Lung (tissue), 12 donors: Measurements from ENCODE around the gene MSANTD1. TPM values are rescaled to one million over a fixed set of nuclear protein-coding genes. Genes with fewer than 3 reads are reported as not detected.

ENCODE experiments used
- ATAC-seq: fragments of 200-7000 bp; cut with Tn5 transposase; one replicate; pipeline ENCODE4 v1.9.1; 2020; ENCODE audit warnings: moderate number of reproducible peaks; ENCODE audit not compliant: insufficient read depth, low FRiP score
- DNase-seq, 3 donors: peaks; one replicate each; pipeline ENCODE4 v3.0.0-alpha.2; 2013 to 2017
- H3K27ac ChIP-seq, 2 donors: one replicate each; pipeline ENCODE4 v1.5.1; 2013; ENCODE audit warnings: mild to moderate bottlenecking in 2 of 2, moderate library complexity in 2 of 2, control low read depth in 1 of 2, inconsistent platforms in 1 of 2, low read depth in 1 of 2, low read length in 1 of 2
- H3K27me3 ChIP-seq, 3 donors: one replicate each; pipeline ENCODE4 v1.5.1; 2013; ENCODE audit warnings: low read length in 2 of 3; ENCODE audit not compliant: control insufficient read depth in 3 of 3, insufficient read depth in 3 of 3
- H3K36me3 ChIP-seq, 4 donors: one replicate each; pipeline ENCODE4 v1.5.1; 2013; ENCODE audit warnings: low read length in 4 of 4, mild to moderate bottlenecking in 1 of 4, moderate library complexity in 1 of 4; ENCODE audit not compliant: control insufficient read depth in 4 of 4, insufficient read depth in 4 of 4
- H3K4me1 ChIP-seq, 5 donors: one replicate each; pipeline ENCODE4 v1.5.1; 2013; ENCODE audit warnings: low read length in 5 of 5, mild to moderate bottlenecking in 2 of 5, moderate library complexity in 1 of 5; ENCODE audit not compliant: control insufficient read depth in 5 of 5, insufficient read depth in 5 of 5
- H3K4me3 ChIP-seq: one replicate; pipeline ENCODE4 v1.5.1; 2013; ENCODE audit warnings: mild to moderate bottlenecking, control low read depth, moderate library complexity
- H3K9ac ChIP-seq, 2 donors: one replicate each; pipeline ENCODE4 v1.5.1; 2013; ENCODE audit warnings: low read length in 2 of 2, control low read depth in 1 of 2; ENCODE audit not compliant: insufficient read depth in 1 of 2
- H3K9me3 ChIP-seq, 4 donors: one replicate each; pipeline ENCODE4 v1.5.1; 2013; ENCODE audit warnings: low read length in 3 of 4, mild to moderate bottlenecking in 1 of 4, moderate library complexity in 1 of 4; ENCODE audit not compliant: control insufficient read depth in 4 of 4, insufficient read depth in 3 of 4
- WGBS, 2 donors: extraction: QIAGEN DNeasy Blood & Tissue Kit; methylation state at CpG; one replicate each; pipeline ENCODE4 v1.1.7; 2013; 5-methylcytosine and 5-hydroxymethylcytosine counted together
- polyA plus RNA-seq, 2 donors: library from polyadenylated mRNA; stranded (reverse); fragments of 200-250 nt; gene quantifications; one replicate each; pipeline ENCODE4 v1.2.1, GENCODE V29; 2013
- total RNA-seq, 2 donors: library from RNA; depleted of rRNA in 1 of 2; stranded (reverse); fragments of >200 nt in 1 of 2; gene quantifications; one replicate each; pipeline ENCODE4 v1.2.1, GENCODE V29; 2014 to 2021
- TF ChIP-seq, protein P1 (sequence below): IDR thresholded peaks from 2 replicates; pipeline ENCODE4 v1.5.1; 2012; ENCODE audit warnings: mild to moderate bottlenecking; ENCODE audit errors: control extremely low read depth, extremely low read depth
- donor health status: control.
- donor health status: control.
- donor health status: Bipolar disorder and iron deficiency.
- donor health status: healthy.
- donor health status: DM: yes; HTN: yes; CAD: no.

Gene MSANTD1
- total and polyA plus RNA-seq, 4 donors = 0.35 to 1.4 (median 0.88) TPM

DNA sequence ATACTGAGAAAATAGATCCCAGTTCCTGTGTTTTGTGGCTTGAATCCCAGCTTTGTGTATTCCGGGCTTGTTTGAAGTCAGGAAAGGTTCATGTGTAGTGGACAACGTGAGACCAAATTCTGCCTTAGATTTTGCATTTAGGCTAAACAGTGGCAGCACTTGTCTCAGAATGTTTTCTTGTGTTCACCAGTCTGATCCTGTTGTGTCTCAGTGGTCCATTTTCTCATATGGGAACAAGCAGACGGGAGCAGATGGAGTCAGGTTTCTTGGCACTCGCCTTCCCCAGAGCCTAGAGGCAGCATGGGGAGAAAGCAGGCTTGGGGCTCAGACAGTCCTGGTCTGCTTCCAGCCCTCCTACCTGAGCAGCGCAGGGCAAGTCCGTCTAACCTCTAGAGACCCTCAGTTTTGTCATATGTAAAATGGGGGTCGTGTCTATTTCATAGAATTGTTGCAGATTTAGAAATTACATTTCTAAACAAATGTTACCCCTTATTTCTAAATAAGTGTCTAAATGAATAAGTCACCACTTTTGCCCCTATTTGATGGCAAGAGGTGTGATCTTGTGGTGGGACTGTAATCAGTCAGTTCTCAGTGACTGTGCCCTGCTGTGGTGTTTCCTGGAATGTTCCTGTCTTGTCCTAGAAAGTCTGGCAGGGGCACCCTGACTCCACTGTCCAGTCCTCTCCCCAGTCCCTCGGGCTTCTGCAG, 28.3 kb upstream of the MSANTD1 start:
- TF ChIP-seq, protein P1, sequence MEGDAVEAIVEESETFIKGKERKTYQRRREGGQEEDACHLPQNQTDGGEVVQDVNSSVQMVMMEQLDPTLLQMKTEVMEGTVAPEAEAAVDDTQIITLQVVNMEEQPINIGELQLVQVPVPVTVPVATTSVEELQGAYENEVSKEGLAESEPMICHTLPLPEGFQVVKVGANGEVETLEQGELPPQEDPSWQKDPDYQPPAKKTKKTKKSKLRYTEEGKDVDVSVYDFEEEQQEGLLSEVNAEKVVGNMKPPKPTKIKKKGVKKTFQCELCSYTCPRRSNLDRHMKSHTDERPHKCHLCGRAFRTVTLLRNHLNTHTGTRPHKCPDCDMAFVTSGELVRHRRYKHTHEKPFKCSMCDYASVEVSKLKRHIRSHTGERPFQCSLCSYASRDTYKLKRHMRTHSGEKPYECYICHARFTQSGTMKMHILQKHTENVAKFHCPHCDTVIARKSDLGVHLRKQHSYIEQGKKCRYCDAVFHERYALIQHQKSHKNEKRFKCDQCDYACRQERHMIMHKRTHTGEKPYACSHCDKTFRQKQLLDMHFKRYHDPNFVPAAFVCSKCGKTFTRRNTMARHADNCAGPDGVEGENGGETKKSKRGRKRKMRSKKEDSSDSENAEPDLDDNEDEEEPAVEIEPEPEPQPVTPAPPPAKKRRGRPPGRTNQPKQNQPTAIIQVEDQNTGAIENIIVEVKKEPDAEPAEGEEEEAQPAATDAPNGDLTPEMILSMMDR = no peak
- no peak overlapping the region for H3K27ac ChIP-seq
- H3K4me1 ChIP-seq = peaks cover 0 to 6% (median 0%) of the 10 kb centered on the region in 5 donors
- H3K9ac ChIP-seq = no peak overlapping the region
- H3K4me3 ChIP-seq = no peak overlapping the region
- ATAC-seq (no peak), DNase-seq (no peak)
- H3K9me3 ChIP-seq = no peaks in the 10 kb centered on the region
- H3K36me3 ChIP-seq = peaks cover 18 to 70% (median 62%) of the 10 kb centered on the region in 4 donors
- 86 to 87% methylated on average over 8 of the region's 8 CpGs for WGBS, 2 donors
- H3K27me3 ChIP-seq = no peaks in the 10 kb centered on the region

GRCh38 chr4:3221184-3221494, 27.8 kb upstream of the MSANTD1 start:
- peaks cover 13 to 67% (median 59%) of the 10 kb centered on the region in 4 donors for H3K36me3 ChIP-seq
- no peak for DNase-seq
- H3K9ac ChIP-seq = no peak overlapping the region
- TF ChIP-seq, protein P1 = no peak
- H3K27ac ChIP-seq = no peak overlapping the region
- peaks cover 0 to 6% (median 3%) of the 10 kb centered on the region in 5 donors for H3K4me1 ChIP-seq
- no peak overlapping the region for H3K4me3 ChIP-seq
- 94 to 96% methylated on average over 8 of the region's 8 CpGs for WGBS, 2 donors
- no peak for ATAC-seq
- no peaks in the 10 kb centered on the region for H3K27me3 ChIP-seq
- H3K9me3 ChIP-seq = no peaks in the 10 kb centered on the region

- H3K9me3 ChIP-seq = no peaks in the 10 kb centered on the region
- H3K9ac ChIP-seq = no peak overlapping the region
- DNase-seq (no peak), ATAC-seq (no peak)
- TF ChIP-seq, protein P1 = no peak
- peaks cover 0 to 7% (median 3%) of the 10 kb centered on the region in 5 donors for H3K4me1 ChIP-seq
- peaks cover 12 to 67% (median 57%) of the 10 kb centered on the region in 4 donors for H3K36me3 ChIP-seq
- WGBS, 2 donors = 95 to 98% methylated on average over 12 of the region's 12 CpGs
- no peaks in the 10 kb centered on the region for H3K27me3 ChIP-seq
- no peak overlapping the region for H3K4me3 ChIP-seq
- H3K27ac ChIP-seq = no peak overlapping the region
Measured at GRCh38 chr4:3221996-3222395, 27.0 kb upstream of the MSANTD1 start.

DNA sequence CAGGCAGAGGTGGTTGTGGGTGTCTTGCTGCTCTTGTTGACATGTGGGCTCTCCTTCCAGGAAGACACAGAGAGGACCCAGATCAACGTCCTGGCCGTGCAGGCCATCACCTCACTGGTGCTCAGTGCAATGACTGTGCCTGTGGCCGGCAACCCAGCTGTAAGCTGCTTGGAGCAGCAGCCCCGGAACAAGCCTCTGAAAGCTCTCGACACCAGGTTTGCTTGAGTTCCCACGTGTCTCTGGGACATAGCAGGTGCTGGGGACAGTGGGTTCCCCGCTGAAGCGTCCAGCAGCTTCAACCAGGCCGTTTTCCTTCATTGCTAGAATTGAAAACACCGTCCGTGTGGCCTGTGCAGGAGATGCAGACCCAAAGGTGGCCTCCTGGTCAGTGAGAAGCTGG, 25.6 kb upstream of the MSANTD1 start:
- 95 to 96% methylated on average over 11 of the region's 11 CpGs for WGBS, 2 donors
- Histone ChIP-seq H3K4me1 (peaks cover 0 to 7% (median 3%) of the 10 kb centered on the region in 5 donors), H3K4me3 (no peak overlapping the region), H3K27ac (no peak overlapping the region), H3K9me3 (no peaks in the 10 kb centered on the region), H3K36me3 (peaks cover 12 to 62% (median 49%) of the 10 kb centered on the region in 4 donors), H3K27me3 (no peaks in the 10 kb centered on the region), H3K9ac (no peak overlapping the region)
- TF ChIP-seq, protein P1 = no peak
- DNase-seq = no peak
- no peak for ATAC-seq
